ENCODE results near the gene ZNF135. TPM values are rescaled to one million over a fixed set of nuclear protein-coding genes. Genes with fewer than 3 reads are reported as not detected.

The ZNF135 gene
- total and polyA plus RNA-seq, 2 of the 13 experiments (the other 11 are each of a cell fraction or from before 2014, with no cell fraction given): not detected

- in situ Hi-C loops (cut with HindIII; ENCODE audit: extremely low pct_ligation_motif_present, low pct_unique_long_range_greater_than_20kb): no loop called here
Measured at GRCh38 chr19:58034477-58034793, 24.6 kb upstream of the ZNF135 start.

DNA sequence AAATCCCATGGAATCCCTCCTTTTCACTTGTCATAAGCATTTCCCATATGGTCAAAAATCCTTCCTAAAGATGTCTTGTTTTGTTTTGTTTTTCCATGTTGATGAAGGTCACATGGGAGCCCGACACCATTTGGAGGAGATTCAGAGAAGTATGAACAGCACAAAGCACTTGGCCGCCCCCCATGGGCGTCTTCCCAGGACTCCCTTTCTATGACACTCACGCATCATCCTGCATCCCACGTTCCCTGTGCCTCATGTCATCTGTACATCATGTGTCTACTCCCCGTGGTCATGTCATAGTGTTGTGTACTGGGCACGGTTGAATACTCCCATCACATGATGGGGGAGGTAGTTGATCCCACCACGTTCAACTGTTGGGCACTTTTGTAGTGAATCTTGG, 23.2 kb upstream of the ZNF135 start:
- no peak for DNase-seq (ENCODE audit: low spot score)
- WGBS (ENCODE audit: low lambda C conversion rate): 23% methylated on average over 8 of the region's 8 CpGs
- Histone ChIP-seq H2AFZ (ENCODE audit: low read length) (no peak overlapping the region), H3K4me1 (ENCODE audit: insufficient read depth, low read length) (peaks cover 8% of the 10 kb centered on the region; the same call in 1 of the 2 replicates), H3K4me3 (replicated peaks in 1 of 3; ENCODE audit: insufficient read depth in 1 of 3, low read depth in 2 of 3, low read length in 3 of 3) (no peak overlapping the region), H3K9ac (ENCODE audit: insufficient read depth, low read depth, low read length) (no peak overlapping the region), H3K4me2 (ENCODE audit: low read depth, low read length) (no peak overlapping the region), H3K36me3 (replicated peaks in 1 of 2; ENCODE audit: control insufficient read depth in 1 of 2, insufficient read depth in 2 of 2, low read length in 2 of 2) (no peaks in the 10 kb centered on the region), H3K27ac (ENCODE audit: extremely low read length, insufficient read depth, low read length) (no peak overlapping the region), H3K27me3 (ENCODE audit: control insufficient read depth in 1 of 2, insufficient read depth in 2 of 2, low read length in 2 of 2) (no peaks in the 10 kb centered on the region), H3K9me3 (ENCODE audit: low read length) (peaks cover 27% of the 10 kb centered on the region), H3K79me2 (ENCODE audit: insufficient read depth, low read length) (no peaks in the 10 kb centered on the region), H4K20me1 (ENCODE audit: insufficient read depth, low read length) (no peaks in the 10 kb centered on the region)
- no peak for ATAC-seq
- POLR2A ChIA-PET: no interaction called here
- intact Hi-C loops (cut with micrococcal nuclease; ENCODE audit: unreplicated experiment): no loop called here
- in situ Hi-C loops (cut with HindIII; ENCODE audit: extremely low pct_ligation_motif_present, low pct_unique_long_range_greater_than_20kb): no loop called here
- TF ChIP-seq FOXA1 (IDR thresholded peaks at IDR 0.05): no peak
- TF ChIP-seq FOXA1 (CRISPR knock-in tag; IDR thresholded peaks at IDR 0.05): no peak
- no peak for TF ChIP-seq GZF1 (CRISPR knock-in tag; IDR thresholded peaks at IDR 0.05)
- TF ChIP-seq NPAS2 (CRISPR knock-in tag; IDR thresholded peaks at IDR 0.05; ENCODE audit: borderline replicate concordance): no peak
- FAIRE-seq: no peak
- no TSS peak for BruUV-seq (replicated peaks)
- CTCF ChIA-PET (ENCODE audit: low intra/inter-chr PET ratio, low total read pairs): no interaction called here

More at GRCh38 chr19:58034477-58034793, 24.6 kb upstream of the ZNF135 start:
- no peak for TF ChIP-seq ZFP36 (IDR thresholded peaks at IDR 0.05; ENCODE audit: borderline replicate concordance, low read depth, low read length, partially characterized antibody)
- Histone ChIP-seq H3K27me3 (ENCODE audit: control insufficient read depth in 1 of 2, insufficient read depth in 2 of 2, low read length in 2 of 2) (no peaks in the 10 kb centered on the region), H3K9me3 (ENCODE audit: low read length) (peaks cover 24% of the 10 kb centered on the region), H3K27ac (ENCODE audit: extremely low read length, insufficient read depth, low read length) (no peak overlapping the region), H3K4me2 (ENCODE audit: low read depth, low read length) (no peak overlapping the region), H4K20me1 (ENCODE audit: insufficient read depth, low read length) (no peaks in the 10 kb centered on the region), H3K9ac (ENCODE audit: insufficient read depth, low read depth, low read length) (no peak overlapping the region), H3K36me3 (replicated peaks in 1 of 2; ENCODE audit: control insufficient read depth in 1 of 2, insufficient read depth in 2 of 2, low read length in 2 of 2) (no peaks in the 10 kb centered on the region), H3K4me1 (ENCODE audit: insufficient read depth, low read length) (peaks cover 8% of the 10 kb centered on the region; the same call in 1 of the 2 replicates), H2AFZ (ENCODE audit: low read length) (no peak overlapping the region), H3K4me3 (replicated peaks in 1 of 3; ENCODE audit: insufficient read depth in 1 of 3, low read depth in 2 of 3, low read length in 3 of 3) (no peak overlapping the region), H3K79me2 (ENCODE audit: insufficient read depth, low read length) (no peaks in the 10 kb centered on the region)
- no peak for DNase-seq (ENCODE audit: low spot score)
- intact Hi-C loops (cut with micrococcal nuclease; ENCODE audit: unreplicated experiment): no loop called here
- POLR2A ChIA-PET: no interaction called here
- WGBS (ENCODE audit: low lambda C conversion rate): 60% methylated on average over 20 of the region's 20 CpGs
- CTCF ChIA-PET (ENCODE audit: low intra/inter-chr PET ratio, low total read pairs): no interaction called here
- no peak for FAIRE-seq
- no TSS peak for BruUV-seq (replicated peaks)
- no peak for ATAC-seq

Data from HepG2 (cell line).